ENCODE data around the gene PTAFR.

The PTAFR gene, protein sequence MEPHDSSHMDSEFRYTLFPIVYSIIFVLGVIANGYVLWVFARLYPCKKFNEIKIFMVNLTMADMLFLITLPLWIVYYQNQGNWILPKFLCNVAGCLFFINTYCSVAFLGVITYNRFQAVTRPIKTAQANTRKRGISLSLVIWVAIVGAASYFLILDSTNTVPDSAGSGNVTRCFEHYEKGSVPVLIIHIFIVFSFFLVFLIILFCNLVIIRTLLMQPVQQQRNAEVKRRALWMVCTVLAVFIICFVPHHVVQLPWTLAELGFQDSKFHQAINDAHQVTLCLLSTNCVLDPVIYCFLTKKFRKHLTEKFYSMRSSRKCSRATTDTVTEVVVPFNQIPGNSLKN

DNA sequence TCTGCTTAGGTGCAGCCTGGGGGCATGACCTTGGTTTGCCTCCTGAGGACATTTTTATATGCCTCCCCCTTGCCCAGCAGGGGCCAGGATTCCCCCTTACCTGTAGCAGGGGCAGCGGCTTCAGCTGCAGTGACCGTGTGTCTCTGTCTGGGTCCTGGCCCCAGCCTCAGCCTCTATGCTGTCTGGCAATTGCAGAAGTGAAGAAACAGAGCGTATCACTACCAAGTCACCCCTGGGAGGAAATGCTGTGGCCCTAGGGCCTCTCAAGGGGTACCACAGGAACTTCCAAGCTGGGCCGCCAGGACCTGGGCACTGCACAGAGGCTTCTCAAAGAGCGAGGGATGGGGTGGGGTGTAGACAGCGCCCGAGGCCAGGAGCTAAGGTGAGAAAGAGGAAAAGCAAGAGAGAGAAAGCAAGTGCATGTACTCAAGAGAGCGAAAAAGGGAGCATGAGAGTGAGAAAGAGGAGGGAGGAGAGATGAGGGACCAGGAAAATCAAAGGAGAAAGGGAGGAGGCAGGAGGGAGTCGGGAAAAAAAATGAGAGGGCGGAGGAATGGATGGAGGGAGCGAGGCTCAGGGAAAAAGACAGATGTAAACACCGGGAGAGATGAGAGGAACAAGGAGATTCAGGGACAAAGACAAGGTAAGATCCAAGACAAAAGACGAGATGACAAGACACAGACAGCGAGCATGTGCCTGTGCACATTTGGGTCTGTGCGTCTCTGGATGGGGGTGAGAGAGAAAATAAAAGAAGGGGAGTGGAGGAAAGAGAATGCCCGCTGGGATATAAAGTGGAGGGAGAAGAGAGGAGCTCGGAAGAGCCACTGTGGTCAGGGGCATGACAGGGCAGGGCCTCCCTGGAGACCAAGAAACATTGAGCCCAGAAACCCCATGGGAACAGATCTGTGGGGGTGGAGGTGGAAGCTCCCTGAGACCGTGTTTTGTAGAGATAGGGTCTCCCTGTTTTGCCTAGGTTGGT is at the start of gene PTAFR:
PTAFR (minus strand) TSS at position 199 of the 979 bp plus-strand sequence. CDS start 25,669 bp downstream, outside the sequence.
- in situ Hi-C loops (cut with HindIII; ENCODE audit: low sequenced_read_pairs): no loop called here

DNA sequence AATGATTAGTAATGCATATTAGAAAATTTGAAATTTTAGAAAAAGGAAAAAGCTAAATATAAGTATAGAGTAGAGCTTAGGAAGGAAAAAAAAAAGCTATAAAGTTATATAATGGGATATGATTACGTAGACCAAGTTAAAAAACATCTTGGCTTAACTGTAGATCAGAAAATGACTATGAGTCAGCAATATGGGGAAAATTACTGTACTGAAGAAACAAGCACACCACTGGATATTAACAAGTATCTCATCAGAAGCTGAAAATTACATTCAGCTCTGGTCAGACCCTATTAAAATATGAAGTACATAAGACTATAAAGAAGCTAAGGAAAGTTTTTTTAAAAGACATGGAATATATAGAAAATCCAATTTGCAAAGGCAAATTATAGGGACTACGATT is 36.8 kb upstream of the PTAFR start:
- in situ Hi-C loops (cut with HindIII; ENCODE audit: low sequenced_read_pairs): no loop called here

DNA sequence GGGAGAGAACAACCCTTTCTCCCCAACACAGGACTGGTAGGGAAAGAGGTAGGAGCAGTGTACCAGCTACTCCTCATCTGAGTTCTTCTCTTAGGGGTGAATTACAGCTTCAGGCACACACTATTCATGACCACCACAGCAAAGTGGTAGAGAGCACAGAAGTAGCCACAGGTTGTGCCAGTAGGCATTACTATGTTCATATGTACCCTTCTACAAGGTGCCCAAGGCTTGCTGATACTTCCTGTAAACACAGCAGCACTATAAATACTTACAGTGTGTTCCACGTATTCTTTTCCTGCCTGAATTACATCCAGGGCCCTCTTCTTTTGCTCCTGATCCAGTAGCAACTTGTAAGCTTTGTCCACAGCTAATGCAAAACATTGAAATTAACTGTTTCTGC is 33.2 kb upstream of the PTAFR start:
- in situ Hi-C loops (cut with HindIII; ENCODE audit: low sequenced_read_pairs): no loop called here

DNA sequence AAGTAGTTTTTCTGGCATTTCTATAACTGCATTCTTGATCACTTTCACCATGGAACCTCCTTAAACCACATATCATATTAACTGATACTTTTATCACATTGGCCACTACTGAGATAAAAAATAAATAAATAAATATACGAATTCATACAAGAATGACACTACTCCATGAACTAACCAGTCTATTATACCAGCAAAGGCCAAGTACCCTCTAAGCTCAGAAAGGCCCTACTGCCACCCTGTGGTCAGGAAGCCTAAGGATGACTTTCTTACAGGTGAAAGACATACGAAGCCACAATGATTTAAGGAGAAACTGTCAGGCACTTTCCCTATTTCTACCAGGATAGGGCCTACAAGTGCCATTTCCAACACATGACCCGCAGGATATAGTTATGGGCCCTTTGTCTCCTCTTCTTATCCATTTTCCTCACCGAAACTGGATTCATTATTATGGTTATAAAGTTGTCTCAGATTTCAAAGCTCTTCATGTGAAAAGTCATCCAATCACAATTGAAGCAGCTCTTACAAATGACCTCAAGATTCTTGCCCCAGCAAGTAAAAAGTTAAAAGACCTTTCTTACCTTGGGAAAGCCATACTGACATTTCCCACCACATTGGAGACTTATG is 32.4 kb upstream of the PTAFR start:
- in situ Hi-C loops (cut with HindIII; ENCODE audit: low sequenced_read_pairs): no loop called here

DNA sequence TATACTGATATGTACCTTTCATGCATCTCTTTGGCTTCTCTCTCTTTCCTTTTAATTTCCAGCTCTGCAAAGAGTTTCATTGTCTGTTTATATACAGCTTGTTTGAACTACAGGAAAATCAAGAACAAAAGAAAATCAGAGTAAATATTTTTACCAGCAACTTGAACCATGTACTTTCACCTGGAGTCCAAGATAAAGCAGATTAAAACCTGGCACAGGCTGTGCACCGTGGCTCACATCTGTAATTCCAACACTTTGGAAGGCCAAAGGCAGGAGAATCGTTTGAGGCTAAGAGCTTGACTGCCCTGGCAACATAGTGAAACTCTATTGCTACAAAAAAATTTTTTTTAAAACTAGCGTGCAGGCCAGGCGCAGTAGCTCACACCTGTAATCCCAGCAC is 28.8 kb upstream of the PTAFR start:
- in situ Hi-C loops (cut with HindIII; ENCODE audit: low sequenced_read_pairs): no loop called here

DNA sequence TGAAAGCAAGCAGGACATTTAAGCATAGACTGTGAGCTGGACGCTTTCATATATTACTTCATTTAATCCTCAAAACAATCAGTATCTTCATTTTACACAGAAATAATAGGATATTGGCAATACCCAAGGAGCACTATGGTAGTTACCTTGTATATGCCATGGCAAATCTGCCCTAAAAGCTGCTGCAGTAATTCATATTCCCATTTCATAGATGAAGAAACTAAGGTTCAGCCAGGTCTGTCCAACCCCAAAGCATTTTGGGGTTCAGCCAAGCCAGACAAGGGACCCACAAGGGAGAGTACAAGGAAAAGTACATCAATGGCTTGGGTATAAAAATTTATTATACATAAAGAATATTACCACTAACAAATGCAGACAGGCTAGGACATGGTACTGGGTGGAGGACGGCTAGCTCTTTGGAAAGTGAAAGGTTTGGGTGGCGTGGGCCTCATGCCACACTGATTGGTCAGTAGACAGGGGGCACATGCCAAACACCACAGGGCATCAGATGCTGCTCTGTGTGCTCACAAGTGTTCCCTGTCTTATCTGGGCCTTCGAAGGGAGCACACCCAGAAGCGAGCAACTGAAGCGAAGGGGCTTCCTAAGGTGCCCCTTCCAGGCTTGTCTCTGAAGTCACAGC is 23.9 kb upstream of the PTAFR start:
- in situ Hi-C loops (cut with HindIII; ENCODE audit: low sequenced_read_pairs): no loop called here

DNA sequence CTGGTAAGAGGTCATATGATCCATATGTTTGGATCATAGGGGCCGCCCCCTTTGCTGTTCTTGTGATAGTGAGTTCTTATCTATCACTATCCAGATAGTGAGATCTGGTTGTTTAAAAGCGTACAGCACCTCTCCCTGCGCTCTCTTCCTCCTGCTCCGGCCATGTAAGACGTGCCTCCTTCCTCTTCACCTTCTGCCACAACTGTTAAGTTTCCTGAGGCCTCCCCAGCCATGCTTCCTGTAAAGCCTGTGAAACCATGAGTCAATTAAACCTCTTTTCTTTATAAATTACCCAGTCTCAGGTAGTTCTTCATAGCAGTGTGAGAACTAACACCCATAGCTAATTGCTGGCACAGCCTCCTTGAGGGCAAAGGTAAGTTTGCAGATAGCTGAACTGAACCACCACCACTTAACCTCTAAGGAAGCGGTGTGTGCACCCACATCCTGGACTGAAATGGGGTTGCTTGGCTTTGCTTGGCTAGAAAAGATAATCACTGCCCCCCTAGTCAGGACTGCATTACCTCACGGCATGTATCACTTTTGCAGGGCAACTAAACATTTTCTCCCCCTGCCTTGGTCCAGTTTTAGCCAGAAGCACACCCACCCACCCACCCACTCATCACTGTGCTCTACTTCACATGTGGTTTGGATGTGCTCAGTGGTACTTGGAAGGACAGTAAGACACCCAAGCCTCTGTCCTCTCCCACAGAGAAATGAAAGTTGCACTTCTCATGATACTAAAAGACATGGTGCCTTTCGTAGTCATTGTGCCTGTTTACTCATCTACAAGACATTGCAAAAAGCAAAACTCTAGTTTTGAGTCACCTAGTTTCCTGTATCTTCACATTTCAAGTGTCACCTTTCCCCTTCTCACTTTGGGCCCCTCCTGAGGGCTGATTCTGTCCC is 23.1 kb upstream of the PTAFR start:
- in situ Hi-C loops (cut with HindIII; ENCODE audit: low sequenced_read_pairs): no loop called here

DNA sequence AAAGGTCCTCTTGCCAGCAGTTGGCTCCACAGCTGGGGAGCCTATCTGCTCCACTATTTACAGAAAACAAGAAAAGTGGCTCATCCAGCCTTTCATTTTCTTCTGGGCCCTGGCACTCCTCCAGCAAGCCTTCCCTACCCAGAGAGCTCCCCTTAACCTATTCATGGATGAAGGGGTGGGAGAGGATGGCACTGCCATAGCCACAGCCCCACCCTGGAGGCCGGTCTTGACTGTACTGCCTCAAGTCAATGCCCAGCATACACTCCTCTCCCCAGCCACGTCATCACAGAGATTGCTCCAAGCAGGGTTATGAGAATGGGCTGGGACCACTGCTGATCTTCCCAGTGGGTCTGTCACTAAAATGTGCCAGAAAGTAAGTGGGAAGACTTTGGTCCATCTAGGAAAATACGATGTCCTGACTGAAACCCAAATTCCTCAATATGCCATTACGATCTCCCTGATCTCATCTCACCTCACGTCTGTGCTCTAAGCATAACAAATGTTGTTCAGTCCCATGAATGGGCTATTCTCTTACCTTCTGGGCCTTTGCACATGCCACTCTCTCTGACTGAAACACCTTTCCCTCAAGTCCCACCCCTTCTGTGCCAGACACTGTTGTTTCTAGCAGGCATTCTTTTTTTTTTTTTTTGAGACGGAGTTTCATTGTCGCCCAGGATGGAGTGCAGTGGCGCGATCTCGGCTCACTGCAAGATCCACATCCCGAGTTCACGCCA is 21.4 kb upstream of the PTAFR start:
- in situ Hi-C loops (cut with HindIII; ENCODE audit: low sequenced_read_pairs): no loop called here

DNA sequence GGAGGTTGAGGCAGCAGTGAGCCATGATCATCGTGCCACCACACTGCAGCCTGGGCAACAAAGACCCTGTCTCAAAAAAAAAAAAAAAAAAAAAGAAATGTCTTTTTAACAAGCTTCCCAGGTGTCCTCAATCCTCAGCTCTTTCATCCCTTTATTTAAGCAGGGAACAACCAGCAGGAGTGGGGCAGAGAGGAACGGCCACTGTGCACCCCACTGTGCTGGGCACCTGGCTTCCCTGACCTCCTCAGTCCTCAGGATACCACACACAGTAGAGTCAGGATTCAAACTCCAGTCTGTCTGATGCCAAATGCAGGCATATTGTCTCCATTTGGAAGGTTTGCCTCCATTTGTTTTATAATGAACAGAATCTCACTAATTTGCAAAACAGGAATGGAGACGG is 19.8 kb upstream of the PTAFR start:
- in situ Hi-C loops (cut with HindIII; ENCODE audit: low sequenced_read_pairs): no loop called here

DNA sequence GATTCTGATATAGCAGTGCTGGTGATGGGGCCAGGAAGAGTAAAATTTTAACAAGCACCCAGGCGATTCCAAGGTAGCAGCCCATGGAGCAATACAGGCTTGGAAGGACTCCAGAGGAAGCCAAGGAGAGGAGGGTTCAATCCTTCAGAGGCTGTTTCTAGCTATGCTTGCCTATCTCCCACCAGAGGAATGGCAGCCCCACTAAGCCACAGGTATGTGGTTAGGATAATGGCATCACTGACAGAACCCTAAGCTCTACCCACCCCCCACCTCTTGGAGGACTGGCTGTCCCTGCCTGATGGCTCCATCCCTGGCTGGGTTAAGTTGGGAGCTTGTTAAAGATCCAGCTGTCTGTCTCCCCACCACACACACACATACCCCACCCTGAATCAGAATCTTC is 19.3 kb upstream of the PTAFR start:
- in situ Hi-C loops (cut with HindIII; ENCODE audit: low sequenced_read_pairs): no loop called here

DNA sequence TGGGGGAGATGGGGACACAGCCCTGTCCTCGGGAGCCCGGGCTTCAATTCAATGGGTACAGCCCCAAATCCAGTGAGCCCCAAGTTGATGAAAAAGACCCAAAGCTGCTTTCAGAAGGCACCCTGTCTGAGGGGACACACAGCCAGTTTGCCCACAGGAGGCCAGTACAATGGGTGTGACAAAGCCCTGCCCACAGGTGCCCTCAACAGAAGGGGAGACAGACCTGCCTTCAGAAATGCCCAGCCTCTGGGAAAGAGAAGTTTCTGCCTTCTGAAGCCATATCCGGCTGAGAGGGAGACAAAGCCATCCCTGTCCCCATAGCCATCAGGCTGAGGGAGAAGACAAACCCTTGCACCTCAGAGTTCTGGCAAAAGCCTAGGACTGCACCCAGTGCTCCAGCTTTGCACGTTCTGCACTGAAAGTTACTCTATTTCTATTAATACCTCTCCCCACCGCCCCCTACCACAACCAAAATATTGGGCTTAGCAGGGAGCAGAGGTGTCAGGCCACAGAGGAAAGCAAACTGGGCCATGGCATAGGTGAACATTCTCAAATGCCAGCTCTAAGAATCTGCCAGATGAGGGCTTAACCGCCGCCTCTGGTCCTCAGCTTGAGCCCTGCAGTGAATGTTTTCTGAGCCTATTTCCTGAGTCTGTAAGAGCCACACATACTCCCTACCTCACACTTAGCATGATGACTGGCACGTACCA is 18.0 kb upstream of the PTAFR start:
- in situ Hi-C loops (cut with HindIII; ENCODE audit: low sequenced_read_pairs): no loop called here

DNA sequence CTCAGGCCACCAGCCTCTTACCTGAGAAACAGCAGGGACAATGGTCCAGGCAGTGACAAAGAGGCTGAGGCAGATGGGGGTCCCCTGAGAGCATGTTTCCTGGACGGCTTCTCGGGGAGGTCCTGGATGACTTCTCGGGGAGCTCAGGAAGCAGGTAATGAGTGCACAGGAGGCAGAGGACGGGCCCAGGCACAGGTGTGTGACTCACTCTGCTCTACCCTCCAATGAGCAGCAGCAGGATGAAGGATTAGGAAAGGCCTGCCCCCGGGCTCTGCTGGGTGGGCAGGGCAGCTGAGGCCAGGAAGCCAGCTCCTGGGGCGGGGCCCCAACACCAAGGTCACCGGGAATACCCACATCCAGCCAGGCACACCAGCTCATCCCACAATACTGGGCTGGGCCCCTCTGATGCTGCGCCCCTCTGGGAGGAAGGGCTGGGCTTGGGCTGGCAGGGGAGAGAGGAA is 17.2 kb upstream of the PTAFR start:
- in situ Hi-C loops (cut with HindIII; ENCODE audit: low sequenced_read_pairs): no loop called here

DNA sequence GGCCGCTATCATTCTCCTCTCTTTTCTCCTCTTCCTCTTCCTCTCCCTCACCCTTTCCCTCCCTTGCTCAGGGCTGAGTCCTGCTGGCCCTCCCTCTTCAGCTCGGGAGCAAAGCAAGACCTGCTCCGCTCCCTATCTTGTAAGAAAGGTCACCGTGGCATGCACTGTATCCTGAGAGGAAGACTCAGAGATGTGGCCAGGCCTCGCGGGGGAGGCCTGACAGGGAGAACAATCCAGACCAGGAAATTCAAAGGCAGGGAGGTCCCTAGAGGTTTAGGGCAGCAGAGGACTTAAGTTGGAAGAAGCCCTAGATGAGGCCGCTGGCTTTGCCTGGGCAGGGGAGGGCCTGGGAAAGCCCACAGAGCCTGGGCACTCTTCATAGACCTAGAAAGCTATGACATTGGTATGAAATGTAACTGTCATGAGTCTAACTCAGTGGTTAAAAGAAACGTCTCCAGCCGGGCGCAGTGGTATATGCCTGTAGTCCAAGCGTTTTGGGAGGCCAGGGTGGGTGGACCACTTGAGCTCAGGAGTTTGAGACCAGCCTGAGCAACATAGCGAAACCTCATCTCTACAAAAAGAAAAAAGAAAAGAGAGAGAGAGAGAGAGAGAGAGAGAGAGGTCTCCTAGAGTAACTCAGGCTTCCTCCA is 14.6 kb upstream of the PTAFR start:
- in situ Hi-C loops (cut with HindIII; ENCODE audit: low sequenced_read_pairs): no loop called here

DNA sequence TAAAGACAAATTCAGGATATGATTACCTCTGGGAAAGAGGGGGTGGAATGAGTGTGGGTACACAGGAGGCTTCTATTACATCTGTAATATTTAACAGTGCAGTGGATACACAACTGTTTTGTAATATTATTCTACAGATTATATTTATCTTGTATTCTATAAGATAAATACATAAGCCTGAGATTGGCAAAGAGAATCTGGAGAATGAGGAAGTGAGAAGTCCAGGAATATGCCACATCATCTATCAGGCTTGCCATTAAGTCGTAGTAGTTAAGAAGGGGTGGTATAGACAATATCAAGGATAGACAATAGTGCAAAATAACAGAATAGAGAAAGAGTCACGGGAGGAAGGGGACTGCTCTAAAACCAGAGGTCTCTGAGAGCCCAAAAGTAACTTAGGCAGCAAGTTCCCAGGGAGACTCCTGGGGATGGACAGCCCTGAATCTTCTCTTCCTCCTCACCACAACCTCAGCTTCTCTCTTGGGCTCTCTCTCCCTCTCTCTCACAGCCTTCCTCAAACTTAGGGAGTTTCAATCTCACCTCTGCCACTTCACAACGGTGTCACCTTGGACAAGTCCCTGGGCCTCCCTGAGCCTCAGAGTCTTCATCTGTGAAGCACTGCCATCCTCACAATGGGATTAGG is 14.0 kb upstream of the PTAFR start:
- in situ Hi-C loops (cut with HindIII; ENCODE audit: low sequenced_read_pairs): no loop called here

DNA sequence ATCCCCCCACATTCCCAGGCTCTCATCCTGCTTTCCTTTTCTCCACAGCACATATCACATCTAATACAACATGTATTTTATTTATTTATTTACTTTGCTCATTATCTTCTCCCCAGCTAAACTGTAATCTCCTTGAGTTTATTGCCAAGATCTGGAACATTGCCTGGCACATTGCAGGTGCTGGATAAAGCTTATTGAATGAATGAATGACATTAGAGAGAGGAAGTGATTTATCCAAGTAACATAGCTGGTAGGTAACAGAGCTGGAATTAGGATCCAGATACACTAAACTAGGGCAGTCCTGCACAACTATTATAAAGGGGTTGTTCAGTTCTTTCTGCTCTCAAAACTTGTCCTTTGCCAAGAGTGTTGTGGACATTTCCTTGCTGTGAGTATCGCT is 8.6 kb upstream of the PTAFR start:
- in situ Hi-C loops (cut with HindIII; ENCODE audit: low sequenced_read_pairs): no loop called here

DNA sequence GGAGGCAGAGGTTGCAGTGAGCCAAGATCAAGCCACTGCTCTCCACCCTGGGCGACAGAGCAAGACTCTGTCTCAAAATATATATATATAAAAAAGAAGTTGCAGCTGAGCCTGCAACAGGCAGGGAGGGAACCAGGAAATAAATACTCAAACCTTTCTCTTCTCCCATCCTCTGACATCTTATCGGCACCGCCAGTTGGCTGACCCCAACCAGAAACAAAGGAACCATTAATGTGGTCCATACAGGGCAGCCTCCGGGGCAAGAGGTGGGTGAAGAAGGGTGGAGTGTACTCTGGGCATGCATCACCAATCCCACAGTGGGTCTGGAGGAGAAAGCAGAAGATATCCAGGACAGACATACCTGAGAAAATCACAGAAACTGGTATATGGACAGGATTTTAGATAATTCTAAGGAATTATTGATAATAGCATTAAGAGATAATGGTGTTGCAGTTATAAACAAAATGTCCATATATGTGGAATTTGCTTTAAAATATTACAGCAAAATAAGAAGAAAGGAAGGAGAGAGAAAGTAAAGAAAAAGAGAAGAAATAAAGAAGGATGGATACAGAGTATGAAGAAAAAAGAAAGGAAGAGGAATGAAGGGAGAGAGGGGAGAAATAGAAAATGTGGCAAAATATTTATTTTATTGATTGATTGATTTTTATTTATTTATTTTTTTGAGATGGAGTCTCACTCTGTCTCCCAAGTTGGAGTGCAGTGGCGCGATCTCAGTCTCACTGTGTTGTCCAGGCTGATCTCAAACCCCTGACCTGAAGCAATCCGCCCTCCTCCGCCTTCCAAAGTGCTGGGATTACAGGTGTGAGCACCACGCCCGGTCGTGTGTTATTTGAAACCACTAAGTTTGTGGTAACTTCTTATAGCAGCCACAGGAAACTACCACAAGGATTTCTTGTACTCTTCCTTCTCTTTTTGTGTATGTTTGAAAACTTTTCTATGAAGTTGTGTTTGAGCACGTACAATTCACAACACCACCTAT is 4.1 kb upstream of the PTAFR start:
- in situ Hi-C loops (cut with HindIII; ENCODE audit: low sequenced_read_pairs): no loop called here

Data from DLD1 (cell line).